ENCODE data around the gene SNUPN. TPM values are rescaled to one million over a fixed set of nuclear protein-coding genes. Genes with fewer than 3 reads are reported as not detected.

The SNUPN gene
- total RNA-seq = 10 to 100 TPM; 17.2 to 26.4 TPM
- polyA plus RNA-seq (2013, experiment 1 of 2) = 20.7 TPM
- polyA plus RNA-seq (2013, experiment 2 of 2) = 16.8 TPM
- long read RNA-seq, experiment 1, partial matches to known transcripts = 12 of 19 reads
- long read RNA-seq, experiment 1, other reads (novel, unspliced or antisense) = 5 of 19 reads
- long read RNA-seq, experiment 2, transcript SNUPN-201 (9 exons, 1,513 nt) = major isoform, 12 of 26 reads
- long read RNA-seq, experiment 2, partial matches to known transcripts = 5 of 26 reads
- long read RNA-seq, experiment 2, other reads (novel, unspliced or antisense) = 2 of 26 reads
- long read RNA-seq, experiment 3, transcript SNUPN-206 (9 exons, 1,682 nt) = minor isoform, 28 of 120 reads
- long read RNA-seq, experiment 3, transcript SNUPN-201 (9 exons, 1,513 nt) = major isoform, 63 of 120 reads
- long read RNA-seq, experiment 3, partial matches to known transcripts = 10 of 120 reads
- long read RNA-seq, experiment 3, other reads (novel, unspliced or antisense) = 14 of 120 reads
- long read RNA-seq, experiment 4, transcript SNUPN-206 (9 exons, 1,682 nt) = minor isoform, 12 of 81 reads
- long read RNA-seq, experiment 4, transcript SNUPN-207 (10 exons, 1,641 nt) = minor isoform, 6 of 81 reads
- long read RNA-seq, experiment 4, transcript SNUPN-201 (9 exons, 1,513 nt) = major isoform, 48 of 81 reads
- long read RNA-seq, experiment 4, partial matches to known transcripts = 4 of 81 reads
- long read RNA-seq, experiment 4, other reads (novel, unspliced or antisense) = 11 of 81 reads

- Histone ChIP-seq H3K27ac (ENCODE audit: low read depth, low read length) (peak within 1 kb of the TSS; percentile 90), H3K36me3 (ENCODE audit: control insufficient read depth, insufficient read depth, low read length) (peaks cover 3% of the 10 kb centered on the region), H3K9ac (ENCODE audit: extremely low read depth, low read length, poor library complexity, severe bottlenecking) (peak within 1 kb of the TSS; percentile 87), H3K4me1 (ENCODE audit: control insufficient read depth, insufficient read depth, low read length) (no peaks in the 10 kb centered on the region), H3K9me3 (ENCODE audit: control insufficient read depth, low read length) (no peaks in the 10 kb centered on the region), H3K27me3 (ENCODE audit: control insufficient read depth, insufficient read depth, low read length, poor library complexity, severe bottlenecking) (no peaks in the 10 kb centered on the region), H3K4me3 (ENCODE audit: low read length) (peak within 1 kb of the TSS; percentile 84)
- TF ChIP-seq, protein P1, sequence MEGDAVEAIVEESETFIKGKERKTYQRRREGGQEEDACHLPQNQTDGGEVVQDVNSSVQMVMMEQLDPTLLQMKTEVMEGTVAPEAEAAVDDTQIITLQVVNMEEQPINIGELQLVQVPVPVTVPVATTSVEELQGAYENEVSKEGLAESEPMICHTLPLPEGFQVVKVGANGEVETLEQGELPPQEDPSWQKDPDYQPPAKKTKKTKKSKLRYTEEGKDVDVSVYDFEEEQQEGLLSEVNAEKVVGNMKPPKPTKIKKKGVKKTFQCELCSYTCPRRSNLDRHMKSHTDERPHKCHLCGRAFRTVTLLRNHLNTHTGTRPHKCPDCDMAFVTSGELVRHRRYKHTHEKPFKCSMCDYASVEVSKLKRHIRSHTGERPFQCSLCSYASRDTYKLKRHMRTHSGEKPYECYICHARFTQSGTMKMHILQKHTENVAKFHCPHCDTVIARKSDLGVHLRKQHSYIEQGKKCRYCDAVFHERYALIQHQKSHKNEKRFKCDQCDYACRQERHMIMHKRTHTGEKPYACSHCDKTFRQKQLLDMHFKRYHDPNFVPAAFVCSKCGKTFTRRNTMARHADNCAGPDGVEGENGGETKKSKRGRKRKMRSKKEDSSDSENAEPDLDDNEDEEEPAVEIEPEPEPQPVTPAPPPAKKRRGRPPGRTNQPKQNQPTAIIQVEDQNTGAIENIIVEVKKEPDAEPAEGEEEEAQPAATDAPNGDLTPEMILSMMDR (conservative IDR thresholded peaks at IDR 0.05) = no peak
- H3K27ac Mint-ChIP-seq = peak within 1 kb of the TSS; percentile 96
- H3K4me3 Mint-ChIP-seq = peak within 1 kb of the TSS; percentile 85
- H3K27me3 Mint-ChIP-seq (ENCODE audit: insufficient read depth) = no peaks in the 10 kb centered on the region
- H3K9me3 Mint-ChIP-seq = no peaks in the 10 kb centered on the region
- peaks cover 9% of the 10 kb centered on the region for H3K4me1 Mint-ChIP-seq
- H3K36me3 Mint-ChIP-seq (ENCODE audit: low read depth) = peaks cover 6% of the 10 kb centered on the region
- WGBS, 2 experiments (ENCODE audit: insufficient coverage in 1 of 2, insufficient read length in 1 of 2) = 3 to 6% methylated on average over 21 to 47 of the region's 47 CpGs
- DNase-seq = peak; percentile 99
Observed at GRCh38 chr15:75625542-75626347, at the start of gene SNUPN. Gene SNUPN, minus strand, starts transcription at chr15:75625725. Its CDS starts 4,674 bp downstream, at chr15:75621051.

GRCh38 chr15:75674366-75674765, 48.8 kb upstream of the SNUPN start:
- no peaks in the 10 kb centered on the region for H3K9me3 Mint-ChIP-seq
- no peak overlapping the region for H3K27ac Mint-ChIP-seq
- H3K9ac ChIP-seq (ENCODE audit: extremely low read depth, low read length, poor library complexity, severe bottlenecking) = no peak overlapping the region
- H3K9me3 ChIP-seq (ENCODE audit: control insufficient read depth, low read length) = no peaks in the 10 kb centered on the region
- H3K36me3 Mint-ChIP-seq (ENCODE audit: low read depth) = no peaks in the 10 kb centered on the region
- H3K27ac ChIP-seq (ENCODE audit: low read depth, low read length) = no peak overlapping the region
- 79 to 86% methylated on average over 3 to 8 of the region's 8 CpGs for WGBS, 2 experiments (ENCODE audit: insufficient coverage in 1 of 2, insufficient read length in 1 of 2)
- TF ChIP-seq, protein P1 (conservative IDR thresholded peaks at IDR 0.05) = no peak
- H3K4me3 Mint-ChIP-seq = no peak overlapping the region
- H3K27me3 ChIP-seq (ENCODE audit: control insufficient read depth, insufficient read depth, low read length, poor library complexity, severe bottlenecking) = no peaks in the 10 kb centered on the region
- no peaks in the 10 kb centered on the region for H3K36me3 ChIP-seq (ENCODE audit: control insufficient read depth, insufficient read depth, low read length)
- H3K4me3 ChIP-seq (ENCODE audit: low read length) = no peak overlapping the region
- DNase-seq = no peak
- H3K27me3 Mint-ChIP-seq (ENCODE audit: insufficient read depth) = no peaks in the 10 kb centered on the region
- peaks cover 14% of the 10 kb centered on the region for H3K4me1 ChIP-seq (ENCODE audit: control insufficient read depth, insufficient read depth, low read length)
- H3K4me1 Mint-ChIP-seq = peaks cover 26% of the 10 kb centered on the region

Data from endodermal cell (in vitro differentiated cells).